ENCODE results near the gene PPP3CA. TPM values are rescaled to one million over a fixed set of nuclear protein-coding genes. Genes with fewer than 3 reads are reported as not detected.

Gene PPP3CA
- total RNA-seq, 1 donor from 2014 or later: 48.0 TPM

DNA sequence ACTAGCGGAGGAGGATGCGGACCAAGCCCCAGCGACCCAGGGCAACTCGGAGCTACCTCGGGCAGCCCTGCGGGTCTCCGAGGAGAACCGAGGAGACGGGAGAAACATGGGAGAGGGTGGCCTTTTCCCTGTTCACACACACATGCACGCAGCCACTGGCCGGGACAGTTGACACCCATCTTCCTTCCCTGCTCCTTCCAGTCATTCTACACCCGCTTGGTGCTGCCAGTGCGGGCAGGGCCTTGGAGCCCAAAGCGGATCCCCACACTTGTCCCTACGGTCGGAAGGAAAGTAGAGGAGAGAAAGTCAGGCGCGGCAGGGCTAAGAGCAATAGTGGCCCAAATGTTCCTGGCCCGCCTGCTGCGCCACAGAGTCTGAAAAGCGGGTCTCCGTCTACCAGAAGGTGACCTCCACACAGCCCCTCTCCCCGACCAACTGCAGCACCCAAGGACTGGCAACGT, 1.1 kb upstream of the PPP3CA start:
- intact Hi-C loops (cut with DNase I): no loop called here
- TF ChIP-seq, protein P1, sequence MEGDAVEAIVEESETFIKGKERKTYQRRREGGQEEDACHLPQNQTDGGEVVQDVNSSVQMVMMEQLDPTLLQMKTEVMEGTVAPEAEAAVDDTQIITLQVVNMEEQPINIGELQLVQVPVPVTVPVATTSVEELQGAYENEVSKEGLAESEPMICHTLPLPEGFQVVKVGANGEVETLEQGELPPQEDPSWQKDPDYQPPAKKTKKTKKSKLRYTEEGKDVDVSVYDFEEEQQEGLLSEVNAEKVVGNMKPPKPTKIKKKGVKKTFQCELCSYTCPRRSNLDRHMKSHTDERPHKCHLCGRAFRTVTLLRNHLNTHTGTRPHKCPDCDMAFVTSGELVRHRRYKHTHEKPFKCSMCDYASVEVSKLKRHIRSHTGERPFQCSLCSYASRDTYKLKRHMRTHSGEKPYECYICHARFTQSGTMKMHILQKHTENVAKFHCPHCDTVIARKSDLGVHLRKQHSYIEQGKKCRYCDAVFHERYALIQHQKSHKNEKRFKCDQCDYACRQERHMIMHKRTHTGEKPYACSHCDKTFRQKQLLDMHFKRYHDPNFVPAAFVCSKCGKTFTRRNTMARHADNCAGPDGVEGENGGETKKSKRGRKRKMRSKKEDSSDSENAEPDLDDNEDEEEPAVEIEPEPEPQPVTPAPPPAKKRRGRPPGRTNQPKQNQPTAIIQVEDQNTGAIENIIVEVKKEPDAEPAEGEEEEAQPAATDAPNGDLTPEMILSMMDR (IDR thresholded peaks at IDR 0.05): no peak
- Histone ChIP-seq H3K36me3 (no peaks in the 10 kb centered on the region), H3K27ac (peak overlapping the region; percentile 92), H3K9me3 (no peaks in the 10 kb centered on the region), H3K27me3 (no peaks in the 10 kb centered on the region), H3K4me1 (peaks cover 17% of the 10 kb centered on the region), H3K4me3 (peak overlapping the region; percentile 73)
- DNase-seq (no peak), ATAC-seq (peak; percentile 0)

- DNase-seq (peak; percentile 100), ATAC-seq (peak; percentile 94)
- peak overlapping the region; percentile 92 for H3K27ac ChIP-seq
- TF ChIP-seq, protein P1 (IDR thresholded peaks at IDR 0.05): no peak
- H3K4me1 ChIP-seq: peaks cover 17% of the 10 kb centered on the region
- no peaks in the 10 kb centered on the region for H3K36me3 ChIP-seq
- no peaks in the 10 kb centered on the region for H3K9me3 ChIP-seq
- intact Hi-C loops (cut with DNase I): no loop called here
- H3K27me3 ChIP-seq: no peaks in the 10 kb centered on the region
- peak overlapping the region; percentile 73 for H3K4me3 ChIP-seq
These were observed 436 bp upstream of the PPP3CA start for GRCh38 chr4:101347557-101348366.

DNA sequence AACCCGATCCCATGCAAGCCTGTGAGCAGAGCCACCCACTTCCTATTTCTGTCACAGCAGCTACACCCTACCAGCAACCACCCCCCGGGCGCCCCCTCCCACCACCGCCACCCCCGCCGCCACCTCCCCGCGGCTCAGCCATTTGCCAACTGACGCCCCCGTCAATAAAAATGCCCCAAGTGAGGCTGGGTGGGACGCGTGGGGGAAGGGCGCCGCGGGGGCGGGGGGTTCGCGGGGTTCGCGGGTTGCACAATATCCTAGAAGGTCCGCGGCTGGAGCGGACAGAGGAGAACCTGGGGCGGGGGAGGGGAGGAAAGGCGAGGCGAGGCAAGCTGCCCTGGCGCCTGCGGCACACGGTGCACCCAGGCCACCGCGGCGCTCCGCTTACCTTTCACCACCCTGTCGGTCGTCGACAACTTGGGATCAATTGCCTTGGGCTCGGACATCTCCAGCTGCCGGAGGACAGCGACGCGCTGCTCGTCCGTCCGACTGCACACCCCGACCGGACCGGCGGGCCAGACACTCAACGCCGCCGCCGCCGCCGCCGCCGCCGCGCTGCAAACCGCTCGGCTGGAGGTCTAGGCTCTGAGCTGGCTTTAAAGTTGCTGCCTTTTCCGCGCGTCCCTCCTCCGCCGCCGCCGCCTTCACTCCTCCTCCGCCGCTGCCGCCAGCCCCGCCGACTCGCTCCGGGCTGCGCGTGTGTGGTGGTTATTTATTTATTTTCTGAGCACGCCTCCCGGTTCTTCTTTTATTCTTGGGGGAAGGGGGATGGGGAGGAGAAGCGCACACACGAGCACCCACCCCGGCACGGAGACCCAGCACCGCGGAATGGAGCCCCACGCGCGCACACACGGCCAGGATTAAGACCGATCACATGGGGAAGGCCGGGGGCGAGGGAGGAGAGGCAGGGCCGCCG, 717 bp downstream of the PPP3CA start:
- Histone ChIP-seq H3K27me3 (no peaks in the 10 kb centered on the region), H3K36me3 (no peaks in the 10 kb centered on the region), H3K4me3 (peak overlapping the region; percentile 73), H3K27ac (peak overlapping the region; percentile 92), H3K4me1 (peaks cover 17% of the 10 kb centered on the region), H3K9me3 (no peaks in the 10 kb centered on the region)
- ATAC-seq (peak; percentile 32), DNase-seq (peak; percentile 85)
- intact Hi-C loops (cut with DNase I): no loop called here
- TF ChIP-seq, protein P1 (IDR thresholded peaks at IDR 0.05): no peak

DNA sequence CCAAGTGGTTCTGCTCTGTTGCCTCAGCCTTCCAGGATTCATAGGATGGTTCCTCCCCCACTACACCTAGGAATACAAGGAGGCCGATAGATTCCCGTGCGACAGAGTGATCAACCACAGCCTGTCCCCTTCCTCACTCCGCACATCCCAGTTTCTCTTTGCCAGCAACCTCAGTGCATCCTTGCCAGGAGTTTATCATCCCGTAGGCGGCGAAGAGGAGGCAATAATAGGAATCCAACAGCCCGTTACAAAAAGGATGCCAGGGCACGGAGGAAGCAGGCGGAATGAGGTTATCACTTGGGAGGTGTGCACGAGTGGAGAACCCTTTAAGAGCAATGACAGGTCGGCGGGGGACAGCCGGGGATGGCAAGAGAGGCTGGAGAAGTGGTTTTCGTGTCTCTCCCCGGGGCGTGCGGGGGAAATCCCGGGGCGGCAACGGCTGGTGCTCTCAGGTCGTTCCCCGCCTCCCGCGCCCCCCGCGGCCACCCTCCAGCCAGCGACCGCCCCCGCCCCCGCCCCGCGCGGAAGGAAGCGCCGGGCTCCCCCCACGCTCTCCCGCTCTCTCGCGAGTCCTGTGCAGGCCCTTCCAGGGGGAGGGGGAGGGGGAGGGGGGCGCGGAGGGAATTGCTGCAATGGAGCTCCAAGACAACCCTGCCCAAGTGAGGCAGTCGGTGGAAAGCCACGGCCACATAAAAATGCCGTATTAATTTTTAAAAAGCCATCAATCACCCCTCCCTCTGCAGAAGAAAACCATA, 1.6 kb downstream of the PPP3CA start:
- H3K9me3 ChIP-seq: no peaks in the 10 kb centered on the region
- TF ChIP-seq, protein P1 (IDR thresholded peaks at IDR 0.05): no peak

GRCh38 chr4:101345271-101345595, 2.1 kb downstream of the PPP3CA start:
- Histone ChIP-seq H3K27ac (peak overlapping the region; percentile 92), H3K27me3 (no peaks in the 10 kb centered on the region), H3K4me1 (peaks cover 17% of the 10 kb centered on the region), H3K9me3 (no peaks in the 10 kb centered on the region), H3K4me3 (peak overlapping the region; percentile 73), H3K36me3 (no peaks in the 10 kb centered on the region)
- TF ChIP-seq, protein P1 (IDR thresholded peaks at IDR 0.05): no peak
- no peak for DNase-seq
- intact Hi-C loops (cut with DNase I): no loop called here
- ATAC-seq: no peak

More for the DNA sequence above, 1.6 kb downstream of the PPP3CA start:
- Histone ChIP-seq H3K36me3 (no peaks in the 10 kb centered on the region), H3K4me3 (peak overlapping the region; percentile 73), H3K27ac (peak overlapping the region; percentile 92), H3K4me1 (peaks cover 17% of the 10 kb centered on the region), H3K27me3 (no peaks in the 10 kb centered on the region)
- intact Hi-C loops (cut with DNase I): no loop called here
- ATAC-seq (no peak), DNase-seq (peak; percentile 85)
